ENCODE measurements around the gene ZC3H12A.

ZC3H12A gene

GRCh38 chr1:37479255-37480124, 5.1 kb downstream of the ZC3H12A start:
- peak; percentile 93 to 97 for DNase-seq

DNA sequence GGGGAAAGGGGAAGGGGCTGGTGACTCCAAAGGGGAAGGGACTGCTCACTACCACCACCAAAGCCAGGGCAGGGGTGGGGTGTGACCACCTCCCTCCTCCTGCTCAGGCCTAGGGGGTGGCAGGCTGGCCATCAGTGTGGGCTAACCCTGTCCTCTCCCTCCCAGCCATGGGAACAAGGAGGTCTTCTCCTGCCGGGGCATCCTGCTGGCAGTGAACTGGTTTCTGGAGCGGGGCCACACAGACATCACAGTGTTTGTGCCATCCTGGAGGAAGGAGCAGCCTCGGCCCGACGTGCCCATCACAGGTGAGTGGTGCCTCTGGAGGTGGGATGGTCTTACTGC, 5.7 kb downstream of the ZC3H12A start:
- no peak for DNase-seq

DNA sequence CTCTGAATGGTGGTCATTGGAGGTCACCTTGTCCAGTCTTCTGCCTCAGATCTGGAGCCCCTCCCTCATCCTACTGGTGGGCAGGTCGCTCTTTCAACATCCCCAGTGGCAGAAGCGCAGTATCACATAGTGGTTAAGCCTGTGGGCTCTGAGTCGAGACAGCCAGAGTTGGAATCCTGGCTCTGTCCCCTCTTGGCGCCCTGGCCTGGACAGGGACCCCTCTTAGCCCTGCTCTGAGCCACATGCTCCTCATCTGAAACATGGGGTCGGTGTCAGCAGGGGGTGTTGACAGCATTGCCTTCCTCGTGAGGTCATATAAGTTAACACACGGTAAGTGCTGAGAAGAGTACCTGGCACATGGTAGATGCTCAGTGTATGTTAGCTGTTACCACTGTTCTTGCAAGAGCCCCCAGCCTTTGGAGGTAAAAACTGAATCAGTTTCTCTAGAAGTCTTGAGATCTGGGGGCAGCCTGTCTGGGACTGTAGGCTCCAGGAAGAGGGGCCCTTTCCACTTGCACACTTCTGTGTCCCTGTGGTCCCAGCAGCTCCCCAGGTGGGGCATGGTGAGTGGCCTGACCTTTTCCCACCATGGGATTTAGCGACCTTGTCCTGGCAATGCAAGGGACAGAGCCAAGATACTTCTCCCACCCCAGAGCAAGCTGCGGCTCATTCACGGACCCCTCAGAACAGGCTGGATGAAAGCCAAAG, 6.4 kb downstream of the ZC3H12A start:
- DNase-seq: peak in 1 of 2 donors; percentile 1

DNA sequence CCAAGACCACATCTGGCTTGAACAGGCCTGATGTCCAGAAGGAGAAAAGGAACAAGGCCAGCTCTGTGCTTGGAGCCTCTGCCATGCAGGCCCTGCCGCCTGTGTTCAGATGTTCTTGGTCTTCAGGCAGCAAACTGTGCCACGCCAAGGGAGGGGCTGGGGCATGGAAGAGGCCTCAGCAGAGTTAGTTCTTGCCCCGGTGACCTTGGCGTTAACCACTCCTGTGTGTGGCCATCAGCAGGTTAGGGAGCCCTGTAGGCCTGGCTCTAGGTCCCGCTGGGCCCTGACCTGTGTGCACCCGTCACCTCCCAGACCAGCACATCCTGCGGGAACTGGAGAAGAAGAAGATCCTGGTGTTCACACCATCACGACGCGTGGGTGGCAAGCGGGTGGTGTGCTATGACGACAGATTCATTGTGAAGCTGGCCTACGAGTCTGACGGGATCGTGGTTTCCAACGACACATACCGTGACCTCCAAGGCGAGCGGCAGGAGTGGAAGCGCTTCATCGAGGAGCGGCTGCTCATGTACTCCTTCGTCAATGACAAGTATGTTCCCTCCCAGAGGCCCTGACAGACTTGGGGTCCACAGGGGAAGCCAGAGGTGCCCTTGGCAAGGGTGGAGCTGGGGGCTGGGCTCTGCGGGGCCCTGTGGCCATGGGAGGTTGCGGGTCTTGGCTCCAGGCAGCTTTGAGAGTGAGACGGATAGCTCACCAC, 7.1 kb downstream of the ZC3H12A start:
- DNase-seq: peak; percentile 61 to 88

DNA sequence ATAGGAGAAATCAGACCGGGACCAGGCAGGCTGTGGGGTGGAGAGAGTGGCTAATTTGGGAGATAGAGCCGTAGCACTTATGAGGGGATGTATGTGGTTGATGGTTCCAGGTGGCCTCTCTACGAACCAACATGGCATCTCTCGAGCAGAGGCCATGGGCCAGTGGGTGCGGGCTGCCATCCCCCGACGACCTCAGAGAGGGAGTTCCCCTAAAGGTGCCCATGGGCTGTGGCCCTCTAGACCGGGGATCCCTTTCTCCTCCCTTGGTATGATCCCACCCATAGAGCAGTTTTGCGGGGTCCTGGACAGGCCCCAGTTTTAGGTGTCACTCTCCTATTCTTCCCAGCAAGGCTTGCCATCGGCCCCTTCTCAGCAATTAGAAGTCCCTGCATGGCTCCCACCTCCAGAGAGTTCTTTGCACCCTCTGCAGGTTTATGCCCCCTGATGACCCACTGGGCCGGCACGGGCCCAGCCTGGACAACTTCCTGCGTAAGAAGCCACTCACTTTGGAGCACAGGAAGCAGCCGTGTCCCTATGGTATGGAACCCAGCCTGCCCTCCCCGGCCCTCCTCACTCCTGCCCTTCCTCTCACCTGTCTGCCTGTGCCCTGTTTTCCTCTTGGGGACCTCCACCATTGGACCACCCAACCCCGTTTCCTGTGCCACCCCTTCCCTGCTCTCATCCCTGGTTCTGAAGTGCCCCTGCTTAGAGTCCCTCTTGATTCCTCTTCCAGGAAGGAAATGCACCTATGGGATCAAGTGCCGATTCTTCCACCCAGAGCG, 7.8 kb downstream of the ZC3H12A start:
- no peak for DNase-seq

GRCh38 chr1:37482796-37483744, 8.7 kb downstream of the ZC3H12A start:
- no peak for DNase-seq

DNA sequence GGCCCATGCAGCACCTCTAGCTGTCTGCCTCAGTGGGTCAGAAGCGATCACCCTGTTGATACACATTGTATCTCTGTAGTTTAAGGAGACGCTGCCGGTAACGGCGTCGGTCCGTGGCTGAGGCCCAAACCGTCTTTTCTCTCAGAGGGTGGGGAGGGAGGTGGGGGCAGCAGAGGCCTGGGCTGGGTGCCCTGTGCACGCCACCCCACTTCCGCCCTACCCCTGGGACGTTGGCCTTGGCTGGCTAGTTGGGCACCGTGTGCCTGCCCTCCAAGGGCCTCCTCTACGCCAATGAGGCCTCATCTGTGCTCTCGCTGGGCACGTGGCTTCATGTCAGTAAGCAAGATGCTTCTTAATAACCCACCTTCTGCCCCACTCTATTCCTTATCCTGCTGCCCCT, 9.4 kb downstream of the ZC3H12A start:
- DNase-seq: no peak

- DNase-seq: no peak
Observed at GRCh38 chr1:37484325-37485051, 10.1 kb downstream of the ZC3H12A start.

- peak in 1 of 2 donors; percentile 7 for DNase-seq
Observed at GRCh38 chr1:37485902-37486679, 11.7 kb downstream of the ZC3H12A start.

DNA sequence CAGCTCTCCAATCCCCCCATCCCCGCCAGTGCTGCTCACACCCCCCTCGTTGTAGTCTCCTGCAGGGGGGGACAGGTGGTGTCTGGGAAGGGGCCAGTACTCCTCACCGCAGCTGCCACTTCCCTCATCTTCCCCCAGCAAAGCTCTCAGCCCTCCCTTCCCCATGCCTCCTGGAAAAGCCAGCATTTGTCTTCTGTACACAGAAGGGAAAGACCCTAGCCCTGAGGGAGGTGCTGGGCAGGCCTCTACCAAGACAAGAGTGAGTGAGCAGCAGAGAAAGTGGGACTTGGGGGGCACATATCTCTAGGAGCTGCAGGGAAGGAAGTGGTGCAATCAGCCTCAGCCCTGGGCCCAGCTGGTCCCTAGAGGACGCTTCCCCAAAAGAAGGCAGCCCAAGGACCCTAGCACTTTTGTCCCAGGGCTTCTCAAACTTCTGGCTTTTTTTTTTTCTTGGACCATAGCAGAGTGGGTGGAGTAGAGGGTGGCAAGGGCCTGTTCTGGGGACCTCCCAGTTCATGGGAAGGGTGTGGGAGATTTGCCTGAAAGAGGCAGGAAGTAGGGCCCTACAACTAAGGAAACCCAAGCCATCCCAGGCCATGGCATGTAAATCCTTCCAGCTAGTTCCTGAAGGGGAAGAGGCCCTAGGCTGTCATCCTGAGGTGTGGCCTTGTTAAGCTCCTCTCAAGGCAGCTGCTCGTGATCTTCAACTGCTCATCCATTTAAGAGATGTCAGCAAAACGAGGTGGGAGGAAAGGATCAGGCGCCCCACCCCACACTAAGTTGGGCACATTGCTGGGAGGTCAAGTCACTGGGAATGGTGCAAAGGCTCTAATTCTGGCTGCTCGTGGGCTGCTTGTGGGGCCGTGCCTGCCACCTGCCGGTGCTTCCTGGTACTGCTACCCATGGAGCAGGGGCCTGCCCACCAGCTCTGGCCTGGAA, 12.6 kb downstream of the ZC3H12A start:
- DNase-seq: peak; percentile 76 to 89

- no peak for DNase-seq
Observed at GRCh38 chr1:37487619-37487984, 13.2 kb downstream of the ZC3H12A start.

DNA sequence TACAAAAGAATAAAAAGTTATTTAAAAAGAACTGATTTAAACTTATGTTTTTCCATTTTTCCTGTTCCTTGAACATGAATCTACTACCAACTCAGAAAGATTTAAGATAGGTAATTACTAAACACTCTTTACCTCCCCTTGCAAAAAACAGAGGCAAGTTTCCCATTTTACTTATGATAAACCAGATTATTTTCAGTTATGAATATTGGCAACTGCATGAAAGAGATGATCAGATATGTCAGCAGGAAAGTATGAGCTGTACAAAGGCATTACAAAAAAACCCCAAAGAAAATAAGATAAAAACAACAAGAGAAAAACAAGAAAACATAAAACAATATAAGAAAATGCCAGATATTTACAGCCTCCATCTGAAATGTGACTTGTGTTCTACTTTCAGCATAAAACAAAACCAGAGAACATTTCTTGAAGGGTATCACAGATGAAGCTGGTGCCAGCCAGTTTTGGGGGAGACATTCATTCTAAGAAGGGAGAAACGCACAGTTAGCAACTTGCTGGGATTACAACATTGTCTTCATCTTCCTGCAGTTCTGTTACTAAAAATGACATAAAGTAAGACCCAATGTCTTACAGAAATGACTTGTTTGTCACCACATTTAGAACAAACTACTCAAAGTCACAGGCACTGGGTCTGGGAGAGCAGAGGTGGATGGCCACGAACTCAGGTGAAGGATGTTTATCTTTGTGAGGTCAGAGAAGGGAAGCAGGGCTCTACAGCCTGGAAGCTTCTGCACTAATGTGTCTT, 19.1 kb downstream of the ZC3H12A start:
- no peak for DNase-seq

DNA sequence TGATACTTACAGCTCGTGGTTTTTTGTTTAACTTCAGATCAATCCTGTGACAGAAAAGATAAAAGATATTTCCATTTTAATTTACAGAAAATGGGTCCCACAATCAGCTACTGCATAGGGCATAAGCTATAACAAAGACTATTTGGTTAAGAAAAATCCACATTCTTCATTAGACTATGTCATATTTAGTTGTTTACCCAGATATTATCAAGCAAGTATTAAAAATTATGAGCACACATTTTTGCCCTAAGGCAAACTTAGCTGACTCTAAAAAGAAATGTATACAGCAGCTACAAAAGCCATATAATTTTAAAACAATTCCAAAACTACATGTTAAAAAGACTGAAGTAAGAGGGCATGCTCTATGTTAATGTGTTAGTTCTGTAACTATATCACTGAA, 21.5 kb downstream of the ZC3H12A start:
- no peak for DNase-seq

GRCh38 chr1:37497832-37498231, 23.5 kb downstream of the ZC3H12A start:
- no peak for DNase-seq

DNA sequence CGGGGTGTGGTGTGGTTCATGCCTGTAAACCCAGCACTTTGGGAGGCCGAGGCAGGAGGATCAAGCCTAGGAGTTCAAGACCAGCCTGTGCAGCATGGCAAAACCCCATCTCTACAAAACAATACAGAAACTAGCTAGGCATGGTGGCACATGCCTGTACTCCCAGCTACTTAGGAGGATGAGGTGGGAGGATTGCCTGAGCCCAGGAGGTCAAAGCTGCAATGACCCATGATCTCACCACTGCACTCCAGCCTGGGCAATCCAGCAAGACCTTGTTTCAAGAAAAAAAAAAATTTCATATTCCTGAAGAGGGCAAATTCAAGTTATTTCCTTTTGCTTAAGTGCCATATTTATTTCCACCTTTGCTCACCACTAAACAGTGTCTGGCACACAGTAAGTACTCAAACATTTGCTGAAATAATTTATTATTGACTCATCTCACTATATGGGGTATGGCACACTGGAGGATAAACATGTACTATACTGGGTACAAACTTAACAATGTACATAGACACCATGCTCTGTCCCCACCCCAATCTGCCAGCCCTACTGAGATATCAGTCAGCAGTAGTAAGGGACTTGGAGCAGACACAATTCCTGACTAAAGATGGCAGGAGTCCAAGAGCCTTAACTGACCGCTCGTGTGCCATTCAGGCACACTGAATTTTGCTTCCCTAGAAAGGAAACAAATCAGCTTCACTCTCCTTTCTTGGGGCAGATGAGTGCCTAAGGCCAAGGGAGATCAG, 24.7 kb downstream of the ZC3H12A start:
- DNase-seq: no peak

DNA sequence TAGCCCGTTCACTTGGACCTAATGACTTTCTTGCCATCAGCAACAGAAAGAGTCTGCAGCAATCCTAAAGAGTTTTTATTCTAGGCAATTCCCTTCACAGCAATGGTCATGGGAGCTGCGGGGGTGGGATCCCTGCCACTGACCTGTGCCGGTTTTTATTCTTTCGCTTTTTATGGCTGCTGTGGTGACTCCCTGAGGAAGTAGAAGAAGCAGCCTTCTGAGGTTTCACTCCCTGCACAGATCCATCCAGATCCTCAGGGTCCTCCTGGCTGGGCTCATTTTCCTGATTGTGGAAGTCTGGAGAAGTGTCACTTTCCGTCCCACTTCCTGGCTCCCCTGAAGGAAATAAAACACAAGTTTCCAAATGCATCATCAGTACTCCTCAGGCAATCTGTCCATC, 27.3 kb downstream of the ZC3H12A start:
- no peak for DNase-seq

- DNase-seq: no peak
Observed at GRCh38 chr1:37502104-37502503, 27.7 kb downstream of the ZC3H12A start.
